ENCODE data around the gene TUBGCP3.
"Not testable (repeated sequence)": the region's sequence is repeated elsewhere in the genome, so short reads cannot be mapped to it uniquely, and the experiment has no call there.

Gene TUBGCP3

GRCh38 chr13:112587764-112588489 is at the start of gene TUBGCP3:
Gene TUBGCP3, minus strand, starts transcription at chr13:112588153. Its CDS starts 173 bp downstream, at chr13:112587980.
- in situ Hi-C loops (cut with HindIII; ENCODE audit: low sequenced_read_pairs), result no loop called here

GRCh38 chr13:112637017-112637801 is 49.3 kb upstream of the TUBGCP3 start:
- in situ Hi-C loops (cut with HindIII; ENCODE audit: low sequenced_read_pairs), result no loop called here
- TF ChIP-seq, protein P1, sequence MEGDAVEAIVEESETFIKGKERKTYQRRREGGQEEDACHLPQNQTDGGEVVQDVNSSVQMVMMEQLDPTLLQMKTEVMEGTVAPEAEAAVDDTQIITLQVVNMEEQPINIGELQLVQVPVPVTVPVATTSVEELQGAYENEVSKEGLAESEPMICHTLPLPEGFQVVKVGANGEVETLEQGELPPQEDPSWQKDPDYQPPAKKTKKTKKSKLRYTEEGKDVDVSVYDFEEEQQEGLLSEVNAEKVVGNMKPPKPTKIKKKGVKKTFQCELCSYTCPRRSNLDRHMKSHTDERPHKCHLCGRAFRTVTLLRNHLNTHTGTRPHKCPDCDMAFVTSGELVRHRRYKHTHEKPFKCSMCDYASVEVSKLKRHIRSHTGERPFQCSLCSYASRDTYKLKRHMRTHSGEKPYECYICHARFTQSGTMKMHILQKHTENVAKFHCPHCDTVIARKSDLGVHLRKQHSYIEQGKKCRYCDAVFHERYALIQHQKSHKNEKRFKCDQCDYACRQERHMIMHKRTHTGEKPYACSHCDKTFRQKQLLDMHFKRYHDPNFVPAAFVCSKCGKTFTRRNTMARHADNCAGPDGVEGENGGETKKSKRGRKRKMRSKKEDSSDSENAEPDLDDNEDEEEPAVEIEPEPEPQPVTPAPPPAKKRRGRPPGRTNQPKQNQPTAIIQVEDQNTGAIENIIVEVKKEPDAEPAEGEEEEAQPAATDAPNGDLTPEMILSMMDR (IDR thresholded peaks at IDR 0.05; ENCODE audit: low read depth, low read length), result no peak
- H3K4me3 ChIP-seq (ENCODE audit: low read depth, low read length), result no peak overlapping the region
- no peak for DNase-seq (ENCODE audit: low read depth, low spot score)

More at GRCh38 chr13:112587764-112588489, at the start of gene TUBGCP3:
- H3K4me3 ChIP-seq (ENCODE audit: low read depth, low read length), result peak within 1 kb of the TSS; percentile 90
- DNase-seq (ENCODE audit: low read depth, low spot score), result peak; percentile 84
- TF ChIP-seq, protein P1 (IDR thresholded peaks at IDR 0.05; ENCODE audit: low read depth, low read length), result no peak

DNA sequence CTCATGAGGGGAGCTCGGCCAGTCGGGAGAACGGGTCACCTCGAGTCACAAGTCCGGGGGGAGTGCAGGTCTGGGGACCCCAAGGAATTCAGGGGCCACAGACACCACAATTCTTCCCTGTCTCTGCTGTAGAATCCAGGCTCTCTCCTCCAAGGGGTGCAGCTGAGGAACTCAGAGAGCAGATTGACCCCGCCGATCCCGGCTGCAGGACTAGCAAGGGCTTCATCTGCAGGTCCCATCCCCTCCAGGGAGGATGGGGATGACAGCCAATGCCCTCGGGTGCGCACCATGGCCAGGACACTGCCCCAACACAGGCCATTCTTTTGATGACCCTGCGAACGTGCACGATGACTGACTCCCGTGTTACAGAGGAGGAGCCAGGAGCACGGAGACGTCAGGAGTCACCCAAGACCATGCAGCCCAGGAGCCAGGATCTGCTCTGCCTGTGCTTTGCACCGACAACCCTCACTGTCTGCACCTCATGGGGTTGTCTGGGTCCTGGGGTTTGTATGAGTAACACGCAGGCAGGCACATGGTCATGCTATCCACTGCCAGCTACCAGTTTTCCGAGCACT is 48.5 kb upstream of the TUBGCP3 start:
- no peak overlapping the region for H3K4me3 ChIP-seq (ENCODE audit: low read depth, low read length)
- DNase-seq (ENCODE audit: low read depth, low spot score), result no peak
- TF ChIP-seq, protein P1 (IDR thresholded peaks at IDR 0.05; ENCODE audit: low read depth, low read length), result no peak
- in situ Hi-C loops (cut with HindIII; ENCODE audit: low sequenced_read_pairs), result no loop called here

DNA sequence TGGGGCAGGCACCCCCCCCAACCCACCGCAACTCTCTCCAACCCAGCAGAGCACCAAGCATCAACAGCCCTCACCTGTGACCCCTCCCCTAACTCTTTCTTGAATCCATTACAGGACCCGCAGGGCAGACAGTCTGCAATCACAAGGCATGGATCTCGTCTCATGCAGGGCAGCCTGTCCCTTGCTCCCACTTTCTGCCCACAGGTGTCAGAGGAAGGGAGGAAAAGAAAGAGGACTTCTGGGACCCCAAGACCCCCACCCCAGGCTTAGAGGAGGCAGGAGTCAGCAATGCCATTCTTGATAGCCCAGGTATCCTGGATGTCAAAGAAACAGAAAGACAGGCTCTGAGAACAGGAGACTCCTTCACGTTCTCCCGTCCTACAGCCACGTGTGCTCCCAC is 47.4 kb upstream of the TUBGCP3 start:
- in situ Hi-C loops (cut with HindIII; ENCODE audit: low sequenced_read_pairs), result no loop called here
- TF ChIP-seq, protein P1 (IDR thresholded peaks at IDR 0.05; ENCODE audit: low read depth, low read length), result no peak
- no peak overlapping the region for H3K4me3 ChIP-seq (ENCODE audit: low read depth, low read length)
- DNase-seq (ENCODE audit: low read depth, low spot score), result no peak

DNA sequence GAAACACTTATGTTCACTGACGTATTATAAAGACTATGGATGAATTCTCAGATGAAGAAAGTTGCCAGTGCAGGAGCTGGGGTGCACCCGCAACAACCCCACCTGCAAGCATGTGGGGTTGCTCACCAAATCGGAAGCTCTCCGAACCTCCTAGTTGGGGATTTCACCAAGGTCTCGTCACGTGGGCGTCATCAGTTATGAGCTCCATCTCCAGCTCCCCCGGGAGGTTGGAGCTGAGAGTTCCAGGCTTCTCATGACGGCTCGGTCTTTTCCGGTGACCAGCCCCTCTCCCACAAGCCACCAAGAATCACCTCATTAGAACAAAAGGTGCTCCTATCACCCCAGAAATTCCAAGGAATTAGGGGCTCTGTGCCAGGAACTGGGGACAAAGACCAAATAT is 46.1 kb upstream of the TUBGCP3 start:
- H3K4me3 ChIP-seq (ENCODE audit: low read depth, low read length), result no peak overlapping the region
- in situ Hi-C loops (cut with HindIII; ENCODE audit: low sequenced_read_pairs), result no loop called here
- no peak for DNase-seq (ENCODE audit: low read depth, low spot score)
- TF ChIP-seq, protein P1 (IDR thresholded peaks at IDR 0.05; ENCODE audit: low read depth, low read length), result no peak

GRCh38 chr13:112630226-112630625 is 42.3 kb upstream of the TUBGCP3 start:
- DNase-seq (ENCODE audit: low read depth, low spot score); in situ Hi-C loops (cut with HindIII; ENCODE audit: low sequenced_read_pairs); H3K4me3 ChIP-seq (ENCODE audit: low read depth, low read length): not testable (repeated sequence)
